ENCODE measurements around the gene BLTP1. TPM values are rescaled to one million over a fixed set of nuclear protein-coding genes. Genes with fewer than 3 reads are reported as not detected.

The BLTP1 gene
- total RNA-seq, 1 experiment from 2014 or later, result 25.4 TPM

DNA sequence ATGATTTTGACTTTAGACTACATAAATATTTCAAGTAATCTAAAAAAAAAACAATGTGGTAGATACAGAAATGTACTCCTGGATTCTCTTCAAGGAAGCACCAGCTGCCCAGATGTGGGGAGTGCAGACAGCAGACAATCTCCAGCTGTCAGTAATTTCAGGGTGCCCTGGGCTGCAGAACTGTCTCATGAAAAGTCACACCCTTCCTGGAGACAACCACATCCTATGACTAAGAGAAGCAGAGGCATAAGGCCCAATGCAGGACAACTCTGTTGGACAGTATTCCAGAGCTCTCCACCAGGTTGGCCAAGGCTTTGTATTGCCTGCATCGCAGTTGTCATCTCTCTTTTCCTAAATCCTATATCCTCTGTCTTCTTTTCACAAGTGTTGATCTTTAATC lies 34.4 kb upstream of the BLTP1 start:
- no TSS peak for BruUV-seq (replicated peaks)

More for the DNA sequence above, 34.4 kb upstream of the BLTP1 start:
- Histone ChIP-seq H3K27ac (ENCODE audit: low read depth, low read length) (no peak overlapping the region), H3K79me2 (ENCODE audit: insufficient read depth, low read length) (no peaks in the 10 kb centered on the region), H3K36me3 (ENCODE audit: control insufficient read depth in 1 of 2, insufficient read depth in 2 of 2, low read length in 2 of 2) (no peaks in the 10 kb centered on the region), H4K20me1 (ENCODE audit: insufficient read depth) (no peaks in the 10 kb centered on the region), H3K4me1 (ENCODE audit: control insufficient read depth in 1 of 2, insufficient read depth in 2 of 2, low read length in 2 of 2) (no peaks in the 10 kb centered on the region), H3K9me2 (ENCODE audit: insufficient read depth) (no peaks in the 10 kb centered on the region), H3K4me2 (ENCODE audit: low read length) (no peak overlapping the region), H2AFZ (ENCODE audit: low read depth, low read length, poor library complexity, severe bottlenecking) (no peak overlapping the region), H3K27me3 (ENCODE audit: insufficient read depth, low read length) (no peaks in the 10 kb centered on the region), H3K9ac (ENCODE audit: low read length) (no peak overlapping the region), H3K9me3 (ENCODE audit: control insufficient read depth in 1 of 2, insufficient read depth in 1 of 2, low read depth in 1 of 2, low read length in 2 of 2) (no peaks in the 10 kb centered on the region), H3K4me3 (replicated peaks in 1 of 2; ENCODE audit: low read depth in 1 of 2, low read length in 2 of 2) (no peak overlapping the region)
- no peak for ATAC-seq
- CTCF ChIA-PET, result no interaction called here
- no peak for DNase-seq (ENCODE audit: low read depth, low spot score)
- POLR2A ChIA-PET, result no interaction called here
- intact Hi-C loops (cut with micrococcal nuclease), result no loop called here
- RAD21 ChIA-PET (ENCODE audit: low non-redundant PET in 1 of 2, low total read pairs in 2 of 2, uncharacterized antibody in 2 of 2, unreplicated experiment in 2 of 2), result no interaction called here
- TF ChIP-seq ELF1 (IDR thresholded peaks at IDR 0.05; ENCODE audit: borderline replicate concordance, low read depth) (no peak), TCF7L2 (IDR thresholded peaks at IDR 0.05; ENCODE audit: borderline replicate concordance, extremely low read depth, insufficient read depth, insufficient read length) (no peak), EZH2phosphoT487 (IDR thresholded peaks at IDR 0.05; ENCODE audit: borderline replicate concordance) (no peak), ZNF274 (IDR thresholded peaks at IDR 0.05; ENCODE audit: low read depth, low read length) (no peak), EGR1 (IDR thresholded peaks at IDR 0.05; ENCODE audit: low read depth) (no peak), CEBPB (IDR thresholded peaks at IDR 0.05; ENCODE audit: low read depth) (no peak), YY1 (IDR thresholded peaks at IDR 0.05; ENCODE audit: extremely low read depth, insufficient replicate concordance, low read depth, low read length) (no peak), SRF (IDR thresholded peaks at IDR 0.05; ENCODE audit: low read depth) (no peak), SIN3A (IDR thresholded peaks at IDR 0.05; ENCODE audit: low read depth) (no peak), FOSL1 (IDR thresholded peaks at IDR 0.05; ENCODE audit: low read depth) (no peak), ZFX (IDR thresholded peaks at IDR 0.05) (no peak), JUND (IDR thresholded peaks at IDR 0.05) (no peak), SP1 (IDR thresholded peaks at IDR 0.05; ENCODE audit: low read depth) (no peak), REST (IDR thresholded peaks at IDR 0.05; ENCODE audit: low read depth) (no peak)
- TF ChIP-seq, protein P1, sequence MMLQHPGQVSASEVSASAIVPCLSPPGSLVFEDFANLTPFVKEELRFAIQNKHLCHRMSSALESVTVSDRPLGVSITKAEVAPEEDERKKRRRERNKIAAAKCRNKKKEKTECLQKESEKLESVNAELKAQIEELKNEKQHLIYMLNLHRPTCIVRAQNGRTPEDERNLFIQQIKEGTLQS (IDR thresholded peaks at IDR 0.05), result no peak
- TF ChIP-seq, protein P2, sequence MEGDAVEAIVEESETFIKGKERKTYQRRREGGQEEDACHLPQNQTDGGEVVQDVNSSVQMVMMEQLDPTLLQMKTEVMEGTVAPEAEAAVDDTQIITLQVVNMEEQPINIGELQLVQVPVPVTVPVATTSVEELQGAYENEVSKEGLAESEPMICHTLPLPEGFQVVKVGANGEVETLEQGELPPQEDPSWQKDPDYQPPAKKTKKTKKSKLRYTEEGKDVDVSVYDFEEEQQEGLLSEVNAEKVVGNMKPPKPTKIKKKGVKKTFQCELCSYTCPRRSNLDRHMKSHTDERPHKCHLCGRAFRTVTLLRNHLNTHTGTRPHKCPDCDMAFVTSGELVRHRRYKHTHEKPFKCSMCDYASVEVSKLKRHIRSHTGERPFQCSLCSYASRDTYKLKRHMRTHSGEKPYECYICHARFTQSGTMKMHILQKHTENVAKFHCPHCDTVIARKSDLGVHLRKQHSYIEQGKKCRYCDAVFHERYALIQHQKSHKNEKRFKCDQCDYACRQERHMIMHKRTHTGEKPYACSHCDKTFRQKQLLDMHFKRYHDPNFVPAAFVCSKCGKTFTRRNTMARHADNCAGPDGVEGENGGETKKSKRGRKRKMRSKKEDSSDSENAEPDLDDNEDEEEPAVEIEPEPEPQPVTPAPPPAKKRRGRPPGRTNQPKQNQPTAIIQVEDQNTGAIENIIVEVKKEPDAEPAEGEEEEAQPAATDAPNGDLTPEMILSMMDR (IDR thresholded peaks at IDR 0.05 in 2 of 3, conservative IDR thresholded peaks at IDR 0.05 in 1 of 3; ENCODE audit: borderline replicate concordance in 1 of 3, insufficient read depth in 1 of 3, low read depth in 2 of 3, low read length in 2 of 3), result no peak

Data from HCT116 (cell line).